Ishikawa (cell line): Measurements from ENCODE around the gene COX5A.

Experiments
- CEBPB ChIP-seq: IDR thresholded peaks from 2 replicates; pipeline ENCODE4 v1.6.1; 2012
- CREB1 ChIP-seq: IDR thresholded peaks from 2 replicates; pipeline ENCODE4 v1.6.1; 2012; ENCODE audit warnings: low read depth
- EP300 ChIP-seq: IDR thresholded peaks from 2 replicates; pipeline ENCODE4 v1.6.1; 2012; ENCODE audit warnings: borderline replicate concordance
- FOXM1 ChIP-seq: IDR thresholded peaks from 2 replicates; pipeline ENCODE4 v1.6.1; 2012; ENCODE audit warnings: low read depth, borderline replicate concordance
- NFIC ChIP-seq: IDR thresholded peaks from 2 replicates; pipeline ENCODE4 v1.6.1; 2012
- RAD21 ChIP-seq: IDR thresholded peaks from 2 replicates; pipeline ENCODE4 v1.6.1; 2012; ENCODE audit warnings: low read depth
- TEAD4 ChIP-seq: IDR thresholded peaks from 2 replicates; pipeline ENCODE4 v1.6.1; 2012
- YY1 ChIP-seq: IDR thresholded peaks from 2 replicates; pipeline ENCODE4 v1.6.1; 2012; ENCODE audit warnings: low read depth
- ZBTB7A ChIP-seq: IDR thresholded peaks from 2 replicates; pipeline ENCODE4 v1.6.1; 2012; ENCODE audit warnings: low read depth
- TF ChIP-seq, protein P1 (sequence below): IDR thresholded peaks from 2 replicates; pipeline ENCODE4 v1.6.1; 2012
- TF ChIP-seq, protein P2 (sequence below): IDR thresholded peaks from 2 replicates; pipeline ENCODE4 v1.6.1; 2012
- TF ChIP-seq, protein P3 (sequence below): IDR thresholded peaks from 2 replicates; pipeline ENCODE4 v1.6.1; 2012; ENCODE audit warnings: low read depth, mild to moderate bottlenecking

DNA sequence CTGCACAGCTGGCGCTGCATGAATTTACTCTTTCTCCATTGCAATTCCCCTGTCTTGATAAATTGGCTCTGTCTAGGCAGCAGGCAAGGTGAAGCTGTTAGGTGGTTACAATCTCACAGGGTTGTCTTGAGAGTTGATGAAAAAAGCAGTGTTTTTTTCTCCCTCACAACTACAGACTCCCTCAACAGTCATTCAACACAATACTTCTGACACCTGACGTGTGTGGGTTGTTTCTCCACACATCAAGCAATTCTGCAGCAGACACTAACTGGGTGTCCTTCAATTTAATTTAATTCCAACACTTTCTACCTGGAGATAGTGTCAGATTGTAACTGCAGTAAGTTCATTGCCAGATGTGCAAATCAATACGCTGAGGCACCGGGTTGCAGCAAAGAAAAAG is 59.6 kb downstream of the COX5A start:
- TF ChIP-seq NFIC (no peak), FOXM1 (no peak), RAD21 (no peak), CEBPB (no peak), EP300 (no peak), CREB1 (no peak), ZBTB7A (no peak), TEAD4 (no peak), YY1 (no peak)
- TF ChIP-seq, protein P1, sequence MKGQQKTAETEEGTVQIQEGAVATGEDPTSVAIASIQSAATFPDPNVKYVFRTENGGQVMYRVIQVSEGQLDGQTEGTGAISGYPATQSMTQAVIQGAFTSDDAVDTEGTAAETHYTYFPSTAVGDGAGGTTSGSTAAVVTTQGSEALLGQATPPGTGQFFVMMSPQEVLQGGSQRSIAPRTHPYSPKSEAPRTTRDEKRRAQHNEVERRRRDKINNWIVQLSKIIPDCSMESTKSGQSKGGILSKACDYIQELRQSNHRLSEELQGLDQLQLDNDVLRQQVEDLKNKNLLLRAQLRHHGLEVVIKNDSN, result no peak
- TF ChIP-seq, protein P2, sequence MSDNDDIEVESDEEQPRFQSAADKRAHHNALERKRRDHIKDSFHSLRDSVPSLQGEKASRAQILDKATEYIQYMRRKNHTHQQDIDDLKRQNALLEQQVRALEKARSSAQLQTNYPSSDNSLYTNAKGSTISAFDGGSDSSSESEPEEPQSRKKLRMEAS, result no peak
- TF ChIP-seq, protein P3, sequence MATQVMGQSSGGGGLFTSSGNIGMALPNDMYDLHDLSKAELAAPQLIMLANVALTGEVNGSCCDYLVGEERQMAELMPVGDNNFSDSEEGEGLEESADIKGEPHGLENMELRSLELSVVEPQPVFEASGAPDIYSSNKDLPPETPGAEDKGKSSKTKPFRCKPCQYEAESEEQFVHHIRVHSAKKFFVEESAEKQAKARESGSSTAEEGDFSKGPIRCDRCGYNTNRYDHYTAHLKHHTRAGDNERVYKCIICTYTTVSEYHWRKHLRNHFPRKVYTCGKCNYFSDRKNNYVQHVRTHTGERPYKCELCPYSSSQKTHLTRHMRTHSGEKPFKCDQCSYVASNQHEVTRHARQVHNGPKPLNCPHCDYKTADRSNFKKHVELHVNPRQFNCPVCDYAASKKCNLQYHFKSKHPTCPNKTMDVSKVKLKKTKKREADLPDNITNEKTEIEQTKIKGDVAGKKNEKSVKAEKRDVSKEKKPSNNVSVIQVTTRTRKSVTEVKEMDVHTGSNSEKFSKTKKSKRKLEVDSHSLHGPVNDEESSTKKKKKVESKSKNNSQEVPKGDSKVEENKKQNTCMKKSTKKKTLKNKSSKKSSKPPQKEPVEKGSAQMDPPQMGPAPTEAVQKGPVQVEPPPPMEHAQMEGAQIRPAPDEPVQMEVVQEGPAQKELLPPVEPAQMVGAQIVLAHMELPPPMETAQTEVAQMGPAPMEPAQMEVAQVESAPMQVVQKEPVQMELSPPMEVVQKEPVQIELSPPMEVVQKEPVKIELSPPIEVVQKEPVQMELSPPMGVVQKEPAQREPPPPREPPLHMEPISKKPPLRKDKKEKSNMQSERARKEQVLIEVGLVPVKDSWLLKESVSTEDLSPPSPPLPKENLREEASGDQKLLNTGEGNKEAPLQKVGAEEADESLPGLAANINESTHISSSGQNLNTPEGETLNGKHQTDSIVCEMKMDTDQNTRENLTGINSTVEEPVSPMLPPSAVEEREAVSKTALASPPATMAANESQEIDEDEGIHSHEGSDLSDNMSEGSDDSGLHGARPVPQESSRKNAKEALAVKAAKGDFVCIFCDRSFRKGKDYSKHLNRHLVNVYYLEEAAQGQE, result no peak
